Measurements from ENCODE around the gene ATP10B. TPM values are rescaled to one million over a fixed set of nuclear protein-coding genes. Genes with fewer than 3 reads are reported as not detected.

ATP10B gene
- total RNA-seq, 4 donors from 2014 or later, result 0.12 to 1.4 (median 1.2) TPM

DNA sequence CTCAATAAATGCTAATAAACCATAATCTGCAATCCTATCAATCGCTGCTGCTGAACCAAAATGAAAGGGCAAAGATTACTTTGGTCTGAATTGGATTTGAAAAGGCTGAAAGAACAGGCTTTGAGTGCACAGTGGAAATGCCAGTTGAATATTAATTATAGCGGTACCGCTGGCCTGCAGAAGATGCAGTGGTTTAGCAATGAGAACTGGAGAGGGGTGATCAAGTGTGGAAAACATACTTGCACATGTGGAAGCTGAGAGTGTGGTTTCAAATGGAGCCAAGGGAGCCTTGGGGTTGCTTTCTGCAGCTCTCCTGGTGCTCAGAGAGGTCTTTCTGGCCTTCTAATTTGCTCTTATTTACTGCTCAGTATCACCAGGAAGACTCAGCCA is 296.4 kb downstream of the ATP10B start:
- H3K4me1 ChIP-seq, result no peaks in the 10 kb centered on the region
- no peak for ATAC-seq
- no peak overlapping the region for H3K4me3 ChIP-seq
- H3K27ac ChIP-seq, result no peak overlapping the region
- TF ChIP-seq, protein P1, sequence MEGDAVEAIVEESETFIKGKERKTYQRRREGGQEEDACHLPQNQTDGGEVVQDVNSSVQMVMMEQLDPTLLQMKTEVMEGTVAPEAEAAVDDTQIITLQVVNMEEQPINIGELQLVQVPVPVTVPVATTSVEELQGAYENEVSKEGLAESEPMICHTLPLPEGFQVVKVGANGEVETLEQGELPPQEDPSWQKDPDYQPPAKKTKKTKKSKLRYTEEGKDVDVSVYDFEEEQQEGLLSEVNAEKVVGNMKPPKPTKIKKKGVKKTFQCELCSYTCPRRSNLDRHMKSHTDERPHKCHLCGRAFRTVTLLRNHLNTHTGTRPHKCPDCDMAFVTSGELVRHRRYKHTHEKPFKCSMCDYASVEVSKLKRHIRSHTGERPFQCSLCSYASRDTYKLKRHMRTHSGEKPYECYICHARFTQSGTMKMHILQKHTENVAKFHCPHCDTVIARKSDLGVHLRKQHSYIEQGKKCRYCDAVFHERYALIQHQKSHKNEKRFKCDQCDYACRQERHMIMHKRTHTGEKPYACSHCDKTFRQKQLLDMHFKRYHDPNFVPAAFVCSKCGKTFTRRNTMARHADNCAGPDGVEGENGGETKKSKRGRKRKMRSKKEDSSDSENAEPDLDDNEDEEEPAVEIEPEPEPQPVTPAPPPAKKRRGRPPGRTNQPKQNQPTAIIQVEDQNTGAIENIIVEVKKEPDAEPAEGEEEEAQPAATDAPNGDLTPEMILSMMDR (IDR thresholded peaks at IDR 0.05), result no peak
- TF ChIP-seq POLR2AphosphoS5 (IDR thresholded peaks at IDR 0.05) (no peak), EP300 (IDR thresholded peaks at IDR 0.05) (no peak), POLR2A (IDR thresholded peaks at IDR 0.05) (no peak)
- H3K36me3 ChIP-seq, result no peaks in the 10 kb centered on the region
- H3K27me3 ChIP-seq, result no peaks in the 10 kb centered on the region
- no peaks in the 10 kb centered on the region for H3K9me3 ChIP-seq
- WGBS, 2 donors (ENCODE audit: low coverage in 1 of 2), result 94 to 100% methylated on average over 1 to 3 of the region's 3 CpGs

DNA sequence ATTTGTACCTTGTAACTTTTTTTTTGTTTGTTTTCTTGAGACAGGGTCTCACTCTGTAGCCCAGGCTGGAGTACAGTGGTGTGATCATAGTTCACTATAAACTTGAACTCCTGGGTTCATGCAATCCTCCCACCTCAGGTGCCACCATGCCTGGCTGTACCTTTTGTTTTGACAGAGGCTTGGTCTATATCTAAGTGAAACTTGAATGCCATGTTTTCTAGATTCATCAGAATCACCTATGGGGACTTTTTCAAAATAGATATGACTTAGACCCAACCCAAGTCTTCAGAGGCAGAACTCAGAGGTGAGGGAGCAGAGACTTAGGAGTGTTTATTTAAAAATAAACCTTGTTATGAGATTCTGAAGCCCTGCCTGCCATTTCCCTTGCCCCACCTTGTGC is 301.9 kb downstream of the ATP10B start:
- no peak for TF ChIP-seq EP300 (IDR thresholded peaks at IDR 0.05)
- TF ChIP-seq, protein P1 (IDR thresholded peaks at IDR 0.05), result no peak
- no peak for TF ChIP-seq POLR2AphosphoS5 (IDR thresholded peaks at IDR 0.05)
- no peak for TF ChIP-seq POLR2A (IDR thresholded peaks at IDR 0.05)
- Histone ChIP-seq H3K4me3 (no peak overlapping the region), H3K36me3 (no peaks in the 10 kb centered on the region), H3K27me3 (no peaks in the 10 kb centered on the region), H3K9me3 (no peaks in the 10 kb centered on the region), H3K4me1 (no peaks in the 10 kb centered on the region), H3K27ac (no peak overlapping the region)
- ATAC-seq, result no peak

DNA sequence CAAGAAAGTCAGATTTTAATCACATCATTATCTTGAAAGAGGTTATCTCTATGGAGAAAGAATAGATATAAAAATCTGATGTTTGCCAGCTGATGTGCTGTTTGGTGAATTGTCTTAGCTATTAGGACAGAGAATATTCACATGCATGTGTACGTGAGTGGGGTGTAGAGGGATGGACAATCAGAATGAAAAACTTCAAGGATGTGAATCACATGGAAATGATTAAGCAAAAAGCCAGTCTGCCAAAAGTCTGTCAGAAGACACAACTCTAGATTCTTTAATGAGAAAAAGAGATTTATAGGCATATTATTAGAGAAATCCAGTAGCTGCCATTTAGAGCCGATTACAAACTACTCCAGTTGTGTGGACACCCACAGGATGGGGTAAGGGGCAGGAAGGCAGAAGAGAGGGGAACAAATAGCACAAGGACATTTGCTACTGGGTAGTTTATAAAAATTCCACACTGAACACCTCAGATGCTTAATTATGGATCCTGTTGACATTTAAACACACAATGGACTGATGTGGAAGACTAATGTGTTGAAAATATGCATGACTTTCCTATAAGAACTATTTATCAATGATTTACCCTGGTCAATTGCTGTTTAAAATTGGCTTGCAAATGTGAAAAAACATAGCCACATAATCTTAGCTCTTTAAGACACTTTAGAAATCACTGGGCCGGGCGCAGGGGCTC is 302.9 kb downstream of the ATP10B start:
- TF ChIP-seq, protein P1 (IDR thresholded peaks at IDR 0.05), result no peak
- TF ChIP-seq POLR2A (IDR thresholded peaks at IDR 0.05), result no peak
- TF ChIP-seq POLR2AphosphoS5 (IDR thresholded peaks at IDR 0.05), result no peak
- TF ChIP-seq EP300 (IDR thresholded peaks at IDR 0.05), result no peak
- WGBS, 2 donors (ENCODE audit: low coverage in 1 of 2), result 47 to 66% methylated on average over 2 to 4 of the region's 4 CpGs
- no peaks in the 10 kb centered on the region for H3K36me3 ChIP-seq

DNA sequence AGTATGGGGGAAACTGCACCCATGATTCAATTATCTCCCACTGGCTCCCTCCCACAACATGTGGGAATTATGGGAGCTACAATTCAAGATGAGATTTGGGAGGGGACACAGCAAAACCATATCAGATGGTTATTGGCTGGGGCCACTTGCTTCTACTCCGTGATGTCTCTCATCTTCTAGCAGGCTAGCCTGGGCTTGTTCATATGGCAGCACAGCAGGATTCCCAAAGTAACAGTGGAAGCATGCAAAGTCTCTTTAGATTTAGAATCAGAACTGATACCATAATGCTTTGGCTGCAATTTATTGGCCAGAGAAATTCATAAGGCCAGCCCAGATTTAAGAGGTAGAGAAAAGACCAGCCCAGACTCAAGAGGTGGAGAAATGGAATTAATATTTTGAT is 304.1 kb downstream of the ATP10B start:
- 80 to 100% methylated on average over 1 of the region's 1 CpG for WGBS, 2 donors (ENCODE audit: low coverage in 1 of 2)
- no peak overlapping the region for H3K4me3 ChIP-seq
- H3K27ac ChIP-seq, result no peak overlapping the region
- no peaks in the 10 kb centered on the region for H3K27me3 ChIP-seq
- ATAC-seq, result no peak
- H3K9me3 ChIP-seq, result no peaks in the 10 kb centered on the region
- H3K4me1 ChIP-seq, result no peaks in the 10 kb centered on the region
- H3K36me3 ChIP-seq, result no peaks in the 10 kb centered on the region
- no peak for TF ChIP-seq POLR2AphosphoS5 (IDR thresholded peaks at IDR 0.05)
- TF ChIP-seq EP300 (IDR thresholded peaks at IDR 0.05), result no peak
- TF ChIP-seq, protein P1 (IDR thresholded peaks at IDR 0.05), result no peak
- TF ChIP-seq POLR2A (IDR thresholded peaks at IDR 0.05), result no peak

More for the DNA sequence above, 302.9 kb downstream of the ATP10B start:
- no peak for ATAC-seq
- H3K27me3 ChIP-seq, result no peaks in the 10 kb centered on the region
- H3K27ac ChIP-seq, result no peak overlapping the region
- no peaks in the 10 kb centered on the region for H3K4me1 ChIP-seq
- H3K9me3 ChIP-seq, result no peaks in the 10 kb centered on the region
- H3K4me3 ChIP-seq, result no peak overlapping the region

DNA sequence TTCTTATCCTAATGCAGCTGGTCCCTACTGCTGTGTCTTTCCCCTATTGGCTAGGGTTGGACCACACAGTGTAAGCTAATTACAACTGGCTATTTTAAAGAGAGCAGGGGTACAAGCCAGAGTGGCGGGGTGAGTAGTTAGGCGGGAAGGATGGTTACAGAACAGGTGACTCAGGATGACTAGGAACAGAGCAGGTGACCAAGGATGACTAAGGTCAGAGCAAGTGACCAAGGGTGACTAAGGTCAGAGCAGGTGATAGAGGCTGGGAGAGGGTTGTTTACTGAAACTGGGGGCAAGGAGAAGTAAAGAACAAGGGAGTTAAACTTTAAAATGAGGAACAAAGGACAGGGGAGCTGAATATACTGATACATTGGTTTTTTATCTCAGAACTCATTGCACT is 304.9 kb downstream of the ATP10B start:
- H3K36me3 ChIP-seq, result no peaks in the 10 kb centered on the region
- H3K27me3 ChIP-seq, result no peaks in the 10 kb centered on the region
- H3K4me3 ChIP-seq, result no peak overlapping the region
- H3K4me1 ChIP-seq, result no peaks in the 10 kb centered on the region
- H3K9me3 ChIP-seq, result no peaks in the 10 kb centered on the region
- H3K27ac ChIP-seq, result no peak overlapping the region
- WGBS, 2 donors (ENCODE audit: low coverage in 1 of 2), result 100% methylated on average over 2 of the region's 2 CpGs
- TF ChIP-seq EP300 (IDR thresholded peaks at IDR 0.05), result no peak
- TF ChIP-seq, protein P1 (IDR thresholded peaks at IDR 0.05), result no peak
- TF ChIP-seq POLR2AphosphoS5 (IDR thresholded peaks at IDR 0.05), result no peak
- TF ChIP-seq POLR2A (IDR thresholded peaks at IDR 0.05), result no peak
- ATAC-seq, result no peak
